ENCODE results near the gene EXOC8. TPM values are rescaled to one million over a fixed set of nuclear protein-coding genes. Genes with fewer than 3 reads are reported as not detected.

The EXOC8 gene
- total RNA-seq, 1 experiment from 2014 or later, result 12.7 TPM

GRCh38 chr1:231337043-231337471, 595 bp downstream of the EXOC8 start (continued):
- TF ChIP-seq EZH2phosphoT487 (IDR thresholded peaks at IDR 0.05; ENCODE audit: borderline replicate concordance) (no peak), FOSL1 (IDR thresholded peaks at IDR 0.05; ENCODE audit: low read depth) (no peak), ZNF274 (IDR thresholded peaks at IDR 0.05; ENCODE audit: low read depth, low read length) (no peak), POLR2A (IDR thresholded peaks at IDR 0.05; ENCODE audit: borderline replicate concordance, extremely low read depth, insufficient read depth, insufficient read length) (no peak)

- DNase-seq (ENCODE audit: low read depth, low spot score), result no peak
- no peaks in the 10 kb centered on the region for H3K9me2 ChIP-seq (ENCODE audit: insufficient read depth)
- CTCF ChIA-PET, result no interaction called here
- POLR2A ChIA-PET, result no interaction called here
- H3K9me3 ChIP-seq (ENCODE audit: control insufficient read depth in 1 of 2, insufficient read depth in 1 of 2, low read depth in 1 of 2, low read length in 2 of 2), result no peaks in the 10 kb centered on the region
- peaks cover 77% of the 10 kb centered on the region for H3K79me2 ChIP-seq (ENCODE audit: insufficient read depth, low read length)
- H3K9ac ChIP-seq (ENCODE audit: low read length), result peak overlapping the region; percentile 85; the same call in 1 of the 2 replicates
- intact Hi-C loops (cut with micrococcal nuclease), result no loop called here
- H3K4me2 ChIP-seq (ENCODE audit: low read length), result peak overlapping the region; percentile 83
- no peaks in the 10 kb centered on the region for H3K27me3 ChIP-seq (ENCODE audit: insufficient read depth, low read length)
- H3K36me3 ChIP-seq (ENCODE audit: control insufficient read depth in 1 of 2, insufficient read depth in 2 of 2, low read length in 2 of 2), result peaks cover under 1 to 6% of the 10 kb centered on the region in 2 experiments; a peak in 2 of 4 replicates
- no peaks in the 10 kb centered on the region for H4K20me1 ChIP-seq (ENCODE audit: insufficient read depth)
- BruUV-seq (replicated peaks), result no TSS peak
- RAD21 ChIA-PET (ENCODE audit: low non-redundant PET in 1 of 2, low total read pairs in 2 of 2, uncharacterized antibody in 2 of 2, unreplicated experiment in 2 of 2), result no interaction called here
- no peak overlapping the region for H3K27ac ChIP-seq (ENCODE audit: low read depth, low read length)
- H3K4me1 ChIP-seq (ENCODE audit: control insufficient read depth in 1 of 2, insufficient read depth in 2 of 2, low read length in 2 of 2), result peaks cover 14 to 28% of the 10 kb centered on the region in 2 experiments; a peak in 3 of 4 replicates
- H2AFZ ChIP-seq (ENCODE audit: low read depth, low read length, poor library complexity, severe bottlenecking), result no peak overlapping the region
- peak overlapping the region in 1 of 2 experiments; percentile 91; a peak in 1 of 4 replicates for H3K4me3 ChIP-seq (replicated peaks in 1 of 2; ENCODE audit: low read depth in 1 of 2, low read length in 2 of 2)
- no peak for ATAC-seq
- TF ChIP-seq EGR1 (IDR thresholded peaks at IDR 0.05; ENCODE audit: low read depth) (no peak), JUND (IDR thresholded peaks at IDR 0.05) (no peak), REST (IDR thresholded peaks at IDR 0.05; ENCODE audit: low read depth) (no peak), ZNF274 (IDR thresholded peaks at IDR 0.05; ENCODE audit: low read depth, low read length) (no peak), CTCF (IDR thresholded peaks at IDR 0.05 in 2 of 3, conservative IDR thresholded peaks at IDR 0.05 in 1 of 3; ENCODE audit: borderline replicate concordance in 1 of 3, insufficient read depth in 1 of 3, low read depth in 2 of 3, low read length in 2 of 3) (no peak), SP1 (IDR thresholded peaks at IDR 0.05; ENCODE audit: low read depth) (no peak), YY1 (IDR thresholded peaks at IDR 0.05; ENCODE audit: extremely low read depth, insufficient replicate concordance, low read depth, low read length) (no peak), FOSL1 (IDR thresholded peaks at IDR 0.05; ENCODE audit: low read depth) (no peak), RAD21 (IDR thresholded peaks at IDR 0.05; ENCODE audit: low read depth) (no peak), ATF3 (IDR thresholded peaks at IDR 0.05) (no peak), EZH2 (IDR thresholded peaks at IDR 0.05) (no peak), SRF (IDR thresholded peaks at IDR 0.05; ENCODE audit: low read depth) (no peak), ELF1 (IDR thresholded peaks at IDR 0.05; ENCODE audit: borderline replicate concordance, low read depth) (no peak), TCF7L2 (IDR thresholded peaks at IDR 0.05; ENCODE audit: borderline replicate concordance, extremely low read depth, insufficient read depth, insufficient read length) (no peak), POLR2AphosphoS5 (IDR thresholded peaks at IDR 0.05; ENCODE audit: low read depth, low read length) (no peak), ZFX (IDR thresholded peaks at IDR 0.05) (no peak), MAX (IDR thresholded peaks at IDR 0.05) (no peak), CEBPB (IDR thresholded peaks at IDR 0.05; ENCODE audit: low read depth) (no peak)
Observed at GRCh38 chr1:231335663-231336602, 1.7 kb downstream of the EXOC8 start.

Data from HCT116 (cell line).